Activated T-cell treated with anti-CD3 and anti-CD28 coated beads, Interleukin-2, amount 50 U/mL, for 1 hour (primary cell): ENCODE measurements around the gene RAD1.

Source experiments
- DNase-seq: peaks from one replicate; pipeline ENCODE4 v3.0.0-alpha.2; 2020

RAD1 gene

GRCh38 chr5:34915856-34916192 lies 520 bp upstream of the RAD1 start:
- no peak for DNase-seq

- peak; percentile 33 for DNase-seq
Observed at GRCh38 chr5:34914671-34915138, 599 bp downstream of the RAD1 start.

- no peak for DNase-seq
Observed at GRCh38 chr5:34913072-34913471, 2.2 kb downstream of the RAD1 start.

- DNase-seq: no peak
Observed at GRCh38 chr5:34905564-34905963, 9.7 kb downstream of the RAD1 start.

- no peak for DNase-seq
Observed at GRCh38 chr5:34903260-34903659, 12.0 kb downstream of the RAD1 start.

- no peak for DNase-seq
Observed at GRCh38 chr5:34900652-34901051, 14.7 kb downstream of the RAD1 start.

- no peak for DNase-seq
Observed at GRCh38 chr5:34899066-34899465, 16.2 kb downstream of the RAD1 start.

- DNase-seq: peak; percentile 52
Observed at GRCh38 chr5:34898258-34898895, 16.9 kb downstream of the RAD1 start.

- no peak for DNase-seq
Observed at GRCh38 chr5:34897646-34898045, 17.7 kb downstream of the RAD1 start.

- no peak for DNase-seq
Observed at GRCh38 chr5:34895641-34896419, 19.5 kb downstream of the RAD1 start.

- DNase-seq: no peak
Observed at GRCh38 chr5:34894716-34895115, 20.6 kb downstream of the RAD1 start.

GRCh38 chr5:34892414-34892813 lies 22.9 kb downstream of the RAD1 start:
- DNase-seq: no peak

GRCh38 chr5:34891981-34892380 lies 23.3 kb downstream of the RAD1 start:
- no peak for DNase-seq

- DNase-seq: no peak
Observed at GRCh38 chr5:34889394-34889793, 25.9 kb downstream of the RAD1 start.

GRCh38 chr5:34886392-34887119 lies 28.7 kb downstream of the RAD1 start:
- DNase-seq: no peak

- no peak for DNase-seq
Observed at GRCh38 chr5:34881246-34881645, 34.1 kb downstream of the RAD1 start.

- no peak for DNase-seq
Observed at GRCh38 chr5:34876275-34876674, 39.0 kb downstream of the RAD1 start.

- DNase-seq: no peak
Observed at GRCh38 chr5:34870382-34870781, 44.9 kb downstream of the RAD1 start.

- DNase-seq: no peak
Observed at GRCh38 chr5:34869256-34869655, 46.0 kb downstream of the RAD1 start.

- DNase-seq: no peak
Observed at GRCh38 chr5:34868791-34869190, 46.5 kb downstream of the RAD1 start.

GRCh38 chr5:34867660-34868059 lies 47.6 kb downstream of the RAD1 start:
- no peak for DNase-seq

GRCh38 chr5:34866989-34867471 lies 48.3 kb downstream of the RAD1 start:
- DNase-seq: no peak

- DNase-seq: no peak
Observed at GRCh38 chr5:34865091-34865490, 50.2 kb downstream of the RAD1 start.

GRCh38 chr5:34863946-34864345 lies 51.4 kb downstream of the RAD1 start:
- DNase-seq: no peak
